HL-60 (cell line): ENCODE data around the gene TENM4.

Source experiments
- DNase-seq, 2 experiments: peaks; one replicate each; pipeline ENCODE4 v3.0.0-alpha.2; 2010 to 2020; ENCODE audit warnings: low read depth in 1 of 2, low spot score in 1 of 2
- H3K27ac ChIP-seq: fragments of 250-450 bp; sonication (Bioruptor Pico); replicated peaks from 2 replicates; pipeline ENCODE4 v1.5.1; 2020; ENCODE audit warnings: mild to moderate bottlenecking, moderate library complexity
- H3K27me3 ChIP-seq: fragments of 250-450 bp; sonication (Bioruptor Pico); 2 replicates; pipeline ENCODE4 v1.5.1; 2021; ENCODE audit warnings: mild to moderate bottlenecking, moderate library complexity; ENCODE audit not compliant: insufficient read depth, poor library complexity, severe bottlenecking
- H3K4me3 ChIP-seq: replicated peaks from 2 replicates; pipeline ENCODE4 v1.5.1; 2011; ENCODE audit warnings: mild to moderate bottlenecking, control low read depth, low read length; ENCODE audit not compliant: insufficient read depth
- GABPA ChIP-seq: IDR thresholded peaks from 2 replicates; pipeline ENCODE4 v1.6.1; 2012; ENCODE audit warnings: low read depth
- POLR2AphosphoS5 ChIP-seq: IDR thresholded peaks from 2 replicates; pipeline ENCODE4 v1.6.1; 2012; ENCODE audit warnings: low read depth
- SPI1 ChIP-seq: IDR thresholded peaks from 2 replicates; pipeline ENCODE4 v1.6.1; 2012; ENCODE audit warnings: low read depth, mild to moderate bottlenecking, borderline replicate concordance
- TF ChIP-seq, protein P1 (sequence below): IDR thresholded peaks from 2 replicates; pipeline ENCODE4 v1.6.1; 2012; ENCODE audit warnings: low read depth; ENCODE audit not compliant: insufficient replicate concordance
- TF ChIP-seq, protein P2 (sequence below): IDR thresholded peaks from one replicate; pipeline ENCODE4 v1.5.1; 2011; ENCODE audit warnings: low read length, control low read depth, inconsistent platforms; ENCODE audit not compliant: insufficient read depth

TENM4 gene

DNA sequence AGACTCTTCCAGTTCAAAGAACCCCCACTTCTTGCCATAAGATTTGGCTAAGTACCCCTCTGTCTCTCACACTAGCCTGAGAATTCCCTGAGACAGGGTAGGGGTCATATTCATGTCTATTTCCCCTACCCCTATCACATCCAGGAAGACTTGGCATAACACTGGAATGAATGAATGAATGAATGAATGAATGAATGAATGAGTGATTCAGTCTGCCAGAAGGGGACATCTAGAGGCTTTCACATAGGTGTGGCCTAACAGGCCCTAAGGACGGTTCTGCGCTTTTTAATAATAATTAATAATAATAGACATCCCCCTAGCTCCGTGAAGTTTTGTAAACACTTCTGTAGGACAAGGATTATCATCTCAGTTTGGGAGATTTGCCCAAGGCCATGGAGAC is 415.7 kb downstream of the TENM4 start:
- no peak overlapping the region for H3K4me3 ChIP-seq
- H3K27me3 ChIP-seq: peaks cover 20% of the 10 kb centered on the region
- TF ChIP-seq POLR2AphosphoS5: no peak
- TF ChIP-seq, protein P1, sequence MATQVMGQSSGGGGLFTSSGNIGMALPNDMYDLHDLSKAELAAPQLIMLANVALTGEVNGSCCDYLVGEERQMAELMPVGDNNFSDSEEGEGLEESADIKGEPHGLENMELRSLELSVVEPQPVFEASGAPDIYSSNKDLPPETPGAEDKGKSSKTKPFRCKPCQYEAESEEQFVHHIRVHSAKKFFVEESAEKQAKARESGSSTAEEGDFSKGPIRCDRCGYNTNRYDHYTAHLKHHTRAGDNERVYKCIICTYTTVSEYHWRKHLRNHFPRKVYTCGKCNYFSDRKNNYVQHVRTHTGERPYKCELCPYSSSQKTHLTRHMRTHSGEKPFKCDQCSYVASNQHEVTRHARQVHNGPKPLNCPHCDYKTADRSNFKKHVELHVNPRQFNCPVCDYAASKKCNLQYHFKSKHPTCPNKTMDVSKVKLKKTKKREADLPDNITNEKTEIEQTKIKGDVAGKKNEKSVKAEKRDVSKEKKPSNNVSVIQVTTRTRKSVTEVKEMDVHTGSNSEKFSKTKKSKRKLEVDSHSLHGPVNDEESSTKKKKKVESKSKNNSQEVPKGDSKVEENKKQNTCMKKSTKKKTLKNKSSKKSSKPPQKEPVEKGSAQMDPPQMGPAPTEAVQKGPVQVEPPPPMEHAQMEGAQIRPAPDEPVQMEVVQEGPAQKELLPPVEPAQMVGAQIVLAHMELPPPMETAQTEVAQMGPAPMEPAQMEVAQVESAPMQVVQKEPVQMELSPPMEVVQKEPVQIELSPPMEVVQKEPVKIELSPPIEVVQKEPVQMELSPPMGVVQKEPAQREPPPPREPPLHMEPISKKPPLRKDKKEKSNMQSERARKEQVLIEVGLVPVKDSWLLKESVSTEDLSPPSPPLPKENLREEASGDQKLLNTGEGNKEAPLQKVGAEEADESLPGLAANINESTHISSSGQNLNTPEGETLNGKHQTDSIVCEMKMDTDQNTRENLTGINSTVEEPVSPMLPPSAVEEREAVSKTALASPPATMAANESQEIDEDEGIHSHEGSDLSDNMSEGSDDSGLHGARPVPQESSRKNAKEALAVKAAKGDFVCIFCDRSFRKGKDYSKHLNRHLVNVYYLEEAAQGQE: no peak
- no peak for TF ChIP-seq SPI1
- TF ChIP-seq, protein P2, sequence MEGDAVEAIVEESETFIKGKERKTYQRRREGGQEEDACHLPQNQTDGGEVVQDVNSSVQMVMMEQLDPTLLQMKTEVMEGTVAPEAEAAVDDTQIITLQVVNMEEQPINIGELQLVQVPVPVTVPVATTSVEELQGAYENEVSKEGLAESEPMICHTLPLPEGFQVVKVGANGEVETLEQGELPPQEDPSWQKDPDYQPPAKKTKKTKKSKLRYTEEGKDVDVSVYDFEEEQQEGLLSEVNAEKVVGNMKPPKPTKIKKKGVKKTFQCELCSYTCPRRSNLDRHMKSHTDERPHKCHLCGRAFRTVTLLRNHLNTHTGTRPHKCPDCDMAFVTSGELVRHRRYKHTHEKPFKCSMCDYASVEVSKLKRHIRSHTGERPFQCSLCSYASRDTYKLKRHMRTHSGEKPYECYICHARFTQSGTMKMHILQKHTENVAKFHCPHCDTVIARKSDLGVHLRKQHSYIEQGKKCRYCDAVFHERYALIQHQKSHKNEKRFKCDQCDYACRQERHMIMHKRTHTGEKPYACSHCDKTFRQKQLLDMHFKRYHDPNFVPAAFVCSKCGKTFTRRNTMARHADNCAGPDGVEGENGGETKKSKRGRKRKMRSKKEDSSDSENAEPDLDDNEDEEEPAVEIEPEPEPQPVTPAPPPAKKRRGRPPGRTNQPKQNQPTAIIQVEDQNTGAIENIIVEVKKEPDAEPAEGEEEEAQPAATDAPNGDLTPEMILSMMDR: no peak
- no peak for TF ChIP-seq GABPA
- no peak for DNase-seq
- H3K27ac ChIP-seq: no peak overlapping the region

DNA sequence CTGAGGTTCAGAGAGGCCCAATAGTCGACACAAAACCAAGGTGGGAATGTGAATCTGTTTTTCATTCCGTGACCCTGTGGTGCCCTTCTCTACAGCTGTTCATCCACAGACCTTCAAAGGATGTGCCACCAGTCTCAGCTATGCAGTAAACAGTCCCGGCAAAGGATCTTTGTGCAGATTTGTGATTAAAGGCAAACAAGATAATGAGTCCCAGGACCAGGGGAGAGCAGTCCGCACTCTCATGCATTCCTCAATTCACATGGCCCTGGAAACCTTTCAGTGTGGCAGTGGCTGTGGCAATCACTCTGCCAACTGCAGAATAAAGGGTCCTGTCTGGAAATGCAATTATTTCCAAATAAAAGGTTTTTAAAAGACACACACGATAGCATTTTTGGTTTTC is 418.6 kb downstream of the TENM4 start:
- peaks cover 13% of the 10 kb centered on the region for H3K27me3 ChIP-seq
- TF ChIP-seq POLR2AphosphoS5 (no peak), GABPA (no peak), SPI1 (no peak)
- TF ChIP-seq, protein P1: no peak
- TF ChIP-seq, protein P2: no peak
- no peak overlapping the region for H3K27ac ChIP-seq
- H3K4me3 ChIP-seq: no peak overlapping the region
- DNase-seq: no peak

DNA sequence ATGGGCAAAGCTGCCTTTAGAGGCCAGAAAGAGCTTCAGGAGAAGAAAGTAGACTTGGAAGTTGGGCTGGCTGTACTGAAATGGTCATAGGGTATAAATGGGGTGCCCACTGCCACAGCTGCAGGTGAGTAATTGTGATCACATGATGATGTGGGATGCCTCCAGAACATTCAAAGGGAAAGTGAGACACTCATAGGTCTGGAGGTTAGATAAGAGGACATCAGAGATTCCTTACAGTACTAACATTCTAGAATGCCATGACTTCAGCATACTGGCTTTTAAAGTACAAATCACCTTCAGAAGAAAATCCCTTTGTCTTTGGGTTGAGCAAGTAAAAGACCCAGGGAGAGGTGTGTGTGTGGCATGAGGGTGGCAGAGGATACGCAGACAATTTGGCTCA is 419.2 kb downstream of the TENM4 start:
- TF ChIP-seq, protein P2: no peak
- TF ChIP-seq, protein P1: no peak
- no peak for TF ChIP-seq POLR2AphosphoS5
- TF ChIP-seq GABPA: no peak
- TF ChIP-seq SPI1: no peak
- H3K4me3 ChIP-seq: no peak overlapping the region
- H3K27me3 ChIP-seq: peaks cover 13% of the 10 kb centered on the region
- H3K27ac ChIP-seq: no peak overlapping the region
- no peak for DNase-seq
